Trophoblast cell (in vitro differentiated cells and primary cell): ENCODE results near the gene GBE1.
A peak's percentile ranks its signal among the peaks of the same experiment; 100 is the strongest.

Experiments used
- DNase-seq, 2 donors: peaks; one replicate each; pipeline ENCODE4 v3.0.0-alpha.2; 2016
- H2AFZ ChIP-seq: 2 replicates; pipeline ENCODE4 v1.6.1; 2013; ENCODE audit warnings: low read length, moderate library complexity, mild to moderate bottlenecking; ENCODE audit not compliant: insufficient read depth, poor library complexity
- H2AK5ac ChIP-seq: 2 replicates; pipeline ENCODE4 v1.6.1; 2013; ENCODE audit warnings: mild to moderate bottlenecking, low read length
- H2BK120ac ChIP-seq: 2 replicates; pipeline ENCODE4 v1.6.1; 2013; ENCODE audit warnings: low read length, mild to moderate bottlenecking, moderate library complexity; ENCODE audit not compliant: insufficient read depth, poor library complexity
- H2BK12ac ChIP-seq: 2 replicates; pipeline ENCODE4 v1.6.1; 2013; ENCODE audit warnings: mild to moderate bottlenecking, low read length, moderate library complexity
- H2BK5ac ChIP-seq: 2 replicates; pipeline ENCODE4 v1.6.1; 2013; ENCODE audit warnings: low read length, low read depth, moderate library complexity, mild to moderate bottlenecking; ENCODE audit not compliant: poor library complexity
- H3K14ac ChIP-seq: 2 replicates; pipeline ENCODE4 v1.6.1; 2013; ENCODE audit warnings: mild to moderate bottlenecking, low read length
- H3K18ac ChIP-seq: 2 replicates; pipeline ENCODE4 v1.6.1; 2013; ENCODE audit warnings: mild to moderate bottlenecking, low read length
- H3K23ac ChIP-seq: 2 replicates; pipeline ENCODE4 v1.6.1; 2013; ENCODE audit warnings: low read length
- H3K27ac ChIP-seq: 2 replicates; pipeline ENCODE4 v1.5.1; 2013; ENCODE audit warnings: low read depth, mild to moderate bottlenecking, inconsistent platforms, low read length, moderate library complexity
- H3K27me3 ChIP-seq: 2 replicates; pipeline ENCODE4 v1.6.1; 2013; ENCODE audit warnings: inconsistent platforms, mild to moderate bottlenecking, low read length, moderate library complexity; ENCODE audit not compliant: insufficient read depth
- H3K36me3 ChIP-seq, 2 experiments: 1 replicate in 1 of 2; 2 replicates in 1 of 2; pipeline ENCODE4 v1.6.1; 2013; ENCODE audit warnings: low read length in 2 of 2, mild to moderate bottlenecking in 2 of 2, moderate library complexity in 1 of 2; ENCODE audit not compliant: insufficient read depth in 2 of 2, control insufficient read depth in 1 of 2
- H3K4ac ChIP-seq: 2 replicates; pipeline ENCODE4 v1.6.1; 2013; ENCODE audit warnings: low read depth, mild to moderate bottlenecking, low read length, moderate library complexity
- H3K4me1 ChIP-seq, 2 experiments: 1 replicate in 1 of 2; 2 replicates in 1 of 2; pipeline ENCODE4 v1.6.1; 2013; ENCODE audit warnings: low read length in 2 of 2, mild to moderate bottlenecking in 2 of 2, moderate library complexity in 1 of 2; ENCODE audit not compliant: insufficient read depth in 2 of 2, control insufficient read depth in 1 of 2
- H3K4me2 ChIP-seq: 2 replicates; pipeline ENCODE4 v1.6.1; 2013; ENCODE audit warnings: inconsistent platforms, mild to moderate bottlenecking, low read length, moderate library complexity
- H3K4me3 ChIP-seq: 2 replicates; pipeline ENCODE4 v1.5.1; 2013; ENCODE audit warnings: mild to moderate bottlenecking, low read depth, low read length, inconsistent platforms
- H3K79me1 ChIP-seq: one replicate; pipeline ENCODE4 v1.6.1; 2013; ENCODE audit warnings: low read length
- H3K79me2 ChIP-seq: 2 replicates; pipeline ENCODE4 v1.6.1; 2013; ENCODE audit warnings: low read length, mild to moderate bottlenecking; ENCODE audit not compliant: control insufficient read depth, insufficient read depth, poor library complexity
- H3K9ac ChIP-seq: 2 replicates; pipeline ENCODE4 v1.6.1; 2013; ENCODE audit warnings: mild to moderate bottlenecking, low read length
- H3K9me3 ChIP-seq: 2 replicates; pipeline ENCODE4 v1.6.1; 2013; ENCODE audit warnings: low read depth, mild to moderate bottlenecking, control low read depth, inconsistent platforms, low read length; ENCODE audit not compliant: insufficient read depth
- H4K12ac ChIP-seq: 2 replicates; pipeline ENCODE4 v1.6.1; 2013; ENCODE audit warnings: low read depth, mild to moderate bottlenecking, low read length, moderate library complexity
- H4K8ac ChIP-seq: 2 replicates; pipeline ENCODE4 v1.6.1; 2013; ENCODE audit warnings: low read depth, mild to moderate bottlenecking, low read length, moderate library complexity
- H4K91ac ChIP-seq: one replicate; pipeline ENCODE4 v1.6.1; 2013; ENCODE audit warnings: low read depth, mild to moderate bottlenecking, low read length, moderate library complexity
- WGBS: extraction: QIAGEN DNeasy Blood & Tissue Kit; methylation state at CpG from one replicate; pipeline ENCODE4 v1.1.7; 2013; ENCODE audit warnings: missing lambda C conversion rate; ENCODE audit not compliant: insufficient read length, insufficient coverage; ENCODE audit errors: extremely low coverage; 5-methylcytosine and 5-hydroxymethylcytosine counted together

GBE1 gene

DNA sequence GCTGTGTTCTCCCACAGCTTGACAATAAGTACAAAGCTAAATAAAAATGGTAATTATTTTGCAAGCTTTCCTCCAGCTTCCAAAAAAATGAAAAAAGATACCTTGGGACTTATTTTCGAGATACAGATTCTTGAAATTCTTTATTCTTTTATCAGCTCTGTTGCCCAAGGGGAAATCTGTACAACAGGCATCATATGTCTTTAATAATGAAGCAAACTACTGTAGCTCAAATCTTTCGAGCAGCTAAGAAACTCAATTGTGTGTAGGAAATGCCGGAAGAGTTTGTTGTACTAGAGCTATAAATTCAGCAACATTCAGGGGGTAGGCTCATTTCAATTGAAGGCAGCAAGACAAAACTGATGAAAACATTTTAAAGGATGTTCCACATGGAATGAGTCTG is 297.7 kb downstream of the GBE1 start:
- WGBS, result no CpG with 5 or more reads among the region's 3 CpGs
- H3K4me2 ChIP-seq, result no peak overlapping the region
- H3K27me3 ChIP-seq, result no peaks in the 10 kb centered on the region
- H4K91ac ChIP-seq, result no peak overlapping the region
- H2AFZ ChIP-seq, result no peak overlapping the region
- no peak overlapping the region for H3K27ac ChIP-seq
- H3K4me3 ChIP-seq, result no peak overlapping the region
- no peak overlapping the region for H3K9ac ChIP-seq
- no peak overlapping the region for H4K12ac ChIP-seq
- no peaks in the 10 kb centered on the region for H3K36me3 ChIP-seq
- peaks cover 0 to 2% of the 10 kb centered on the region in 2 experiments for H3K4me1 ChIP-seq
- H3K79me2 ChIP-seq, result no peaks in the 10 kb centered on the region
- no peaks in the 10 kb centered on the region for H3K79me1 ChIP-seq
- H4K8ac ChIP-seq, result no peak overlapping the region
- no peak overlapping the region for H2AK5ac ChIP-seq
- DNase-seq, result no peak
- no peak overlapping the region for H3K18ac ChIP-seq
- H2BK12ac ChIP-seq, result no peak overlapping the region
- H3K14ac ChIP-seq, result no peak overlapping the region
- H3K9me3 ChIP-seq, result no peaks in the 10 kb centered on the region
- no peak overlapping the region for H3K23ac ChIP-seq
- no peak overlapping the region for H2BK120ac ChIP-seq
- no peak overlapping the region for H3K4ac ChIP-seq
- no peak overlapping the region for H2BK5ac ChIP-seq

- Histone ChIP-seq H3K9ac (no peak overlapping the region), H2AFZ (no peak overlapping the region), H4K91ac (no peak overlapping the region), H4K8ac (no peak overlapping the region), H3K4me2 (no peak overlapping the region), H2BK120ac (no peak overlapping the region), H3K14ac (no peak overlapping the region), H3K9me3 (no peaks in the 10 kb centered on the region), H2AK5ac (no peak overlapping the region), H3K27me3 (no peaks in the 10 kb centered on the region), H3K79me1 (no peaks in the 10 kb centered on the region), H3K36me3 (no peaks in the 10 kb centered on the region), H3K27ac (no peak overlapping the region), H2BK5ac (no peak overlapping the region), H2BK12ac (no peak overlapping the region), H3K79me2 (no peaks in the 10 kb centered on the region), H3K4me3 (no peak overlapping the region), H3K18ac (no peak overlapping the region), H3K4me1 (no peaks in the 10 kb centered on the region), H3K4ac (no peak overlapping the region), H4K12ac (no peak overlapping the region), H3K23ac (no peak overlapping the region)
- WGBS, result no CpG with 5 or more reads among the region's 4 CpGs
- no peak for DNase-seq
Measured at GRCh38 chr3:81462921-81463320, 298.5 kb downstream of the GBE1 start.

DNA sequence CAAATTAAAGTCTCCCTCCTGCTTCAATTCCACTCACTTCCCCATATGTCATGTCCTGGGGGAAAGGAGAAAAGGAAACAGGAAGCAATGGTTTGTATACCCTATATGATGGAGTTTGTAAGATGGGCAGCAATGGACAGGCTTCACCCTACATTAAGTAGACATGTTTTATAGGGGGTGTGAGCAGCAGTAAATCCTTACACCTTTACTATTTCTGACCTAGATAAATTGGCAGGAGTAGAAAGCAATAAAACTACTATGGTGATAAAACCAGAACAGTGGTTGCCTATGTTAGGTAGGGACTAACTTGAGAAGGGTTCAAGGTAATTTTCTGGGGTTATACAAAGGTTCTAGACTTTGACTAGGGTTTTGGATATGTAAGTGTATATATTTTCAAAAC is 301.7 kb downstream of the GBE1 start:
- H2BK5ac ChIP-seq, result no peak overlapping the region
- no peaks in the 10 kb centered on the region for H3K27me3 ChIP-seq
- H3K4ac ChIP-seq, result no peak overlapping the region
- H3K4me1 ChIP-seq, result no peaks in the 10 kb centered on the region
- H2AFZ ChIP-seq, result no peak overlapping the region
- H4K12ac ChIP-seq, result no peak overlapping the region
- no peak overlapping the region for H3K23ac ChIP-seq
- no peak overlapping the region for H3K18ac ChIP-seq
- H4K8ac ChIP-seq, result no peak overlapping the region
- H3K79me2 ChIP-seq, result no peaks in the 10 kb centered on the region
- H2AK5ac ChIP-seq, result no peak overlapping the region
- no peak overlapping the region for H3K4me2 ChIP-seq
- no peak overlapping the region for H3K27ac ChIP-seq
- H4K91ac ChIP-seq, result no peak overlapping the region
- H3K4me3 ChIP-seq, result no peak overlapping the region
- H3K36me3 ChIP-seq, result no peaks in the 10 kb centered on the region
- no peaks in the 10 kb centered on the region for H3K9me3 ChIP-seq
- H3K79me1 ChIP-seq, result no peaks in the 10 kb centered on the region
- no peak overlapping the region for H2BK120ac ChIP-seq
- no peak overlapping the region for H3K14ac ChIP-seq
- H2BK12ac ChIP-seq, result no peak overlapping the region
- no peak overlapping the region for H3K9ac ChIP-seq
- no peak for DNase-seq

DNA sequence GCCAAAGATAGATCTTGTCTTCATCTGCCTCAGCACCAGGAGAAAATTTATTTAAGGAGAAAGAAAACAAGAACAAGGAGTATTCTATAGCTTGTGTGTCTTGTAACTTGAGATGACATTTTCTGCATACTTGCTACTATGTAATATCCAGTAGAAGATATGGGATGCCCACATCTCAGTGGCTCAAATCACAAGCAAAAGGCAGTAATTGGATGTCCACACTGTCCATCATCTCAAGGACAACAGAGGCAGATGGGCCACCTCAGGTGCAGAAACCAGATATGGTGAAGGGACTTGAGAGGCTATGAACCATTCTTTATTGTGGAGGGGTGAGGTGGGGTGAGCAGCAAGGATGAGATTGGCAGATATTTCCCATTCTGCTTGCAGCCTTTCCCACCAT is 309.0 kb downstream of the GBE1 start:
- Histone ChIP-seq H3K27me3 (no peaks in the 10 kb centered on the region), H3K9me3 (no peaks in the 10 kb centered on the region), H3K36me3 (no peaks in the 10 kb centered on the region), H2BK120ac (no peak overlapping the region), H3K9ac (no peak overlapping the region), H4K12ac (no peak overlapping the region), H3K18ac (no peak overlapping the region), H2AK5ac (no peak overlapping the region), H2BK12ac (no peak overlapping the region), H3K79me2 (no peaks in the 10 kb centered on the region), H3K23ac (no peak overlapping the region), H3K27ac (no peak overlapping the region), H4K91ac (no peak overlapping the region), H3K79me1 (no peaks in the 10 kb centered on the region), H3K4me2 (no peak overlapping the region), H3K4me1 (peaks cover 0 to 2% of the 10 kb centered on the region in 2 experiments), H3K14ac (no peak overlapping the region), H4K8ac (no peak overlapping the region), H3K4ac (no peak overlapping the region), H3K4me3 (no peak overlapping the region), H2AFZ (no peak overlapping the region), H2BK5ac (no peak overlapping the region)
- peak in 1 of 2 donors; percentile 8 for DNase-seq

- H3K23ac ChIP-seq, result no peak overlapping the region
Measured at GRCh38 chr3:81451611-81452010, 309.8 kb downstream of the GBE1 start.

More at GRCh38 chr3:81451611-81452010, 309.8 kb downstream of the GBE1 start:
- Histone ChIP-seq H3K4me2 (no peak overlapping the region), H3K9ac (no peak overlapping the region), H4K8ac (no peak overlapping the region), H3K14ac (no peak overlapping the region), H2AFZ (no peak overlapping the region), H3K36me3 (no peaks in the 10 kb centered on the region), H3K4ac (no peak overlapping the region), H3K27me3 (no peaks in the 10 kb centered on the region), H4K91ac (no peak overlapping the region), H3K18ac (no peak overlapping the region), H3K79me2 (no peaks in the 10 kb centered on the region), H3K4me1 (peaks cover 0 to 2% of the 10 kb centered on the region in 2 experiments), H2BK120ac (no peak overlapping the region), H3K27ac (no peak overlapping the region), H3K9me3 (no peaks in the 10 kb centered on the region), H4K12ac (no peak overlapping the region), H3K4me3 (no peak overlapping the region), H3K79me1 (no peaks in the 10 kb centered on the region), H2BK5ac (no peak overlapping the region), H2BK12ac (no peak overlapping the region), H2AK5ac (no peak overlapping the region)
- no peak for DNase-seq
